ENCODE measurements around the gene MAT2A. TPM values are rescaled to one million over a fixed set of nuclear protein-coding genes. Genes with fewer than 3 reads are reported as not detected.

Gene MAT2A
- total RNA-seq, 1 donor from 2014 or later, result 147 TPM

DNA sequence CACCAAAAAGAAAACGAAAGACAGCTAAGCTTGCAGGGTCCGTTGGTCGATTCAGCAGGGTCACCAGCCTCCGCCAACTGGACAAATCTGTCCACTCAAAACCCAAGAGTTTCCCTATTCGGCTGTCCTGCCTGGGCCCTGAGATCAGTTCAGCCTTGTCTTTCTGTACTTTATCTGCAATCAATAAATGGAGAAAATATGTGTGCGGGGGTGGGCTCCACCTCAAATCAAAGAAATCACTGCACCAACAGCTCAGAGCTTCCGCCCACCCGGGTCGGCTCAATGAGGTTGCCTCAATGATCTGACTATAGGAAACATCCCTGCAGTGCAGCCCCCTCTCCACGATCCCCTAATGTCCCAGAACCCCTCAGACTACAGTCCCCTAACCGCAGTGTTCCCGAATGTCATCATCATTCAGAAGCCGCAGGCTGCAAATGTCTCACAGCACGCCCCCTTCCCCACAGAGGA is 21.9 kb downstream of the MAT2A start:
- H3K36me3 ChIP-seq (ENCODE audit: control insufficient read depth, insufficient read depth, low read length), result no peaks in the 10 kb centered on the region
- TF ChIP-seq, protein P1, sequence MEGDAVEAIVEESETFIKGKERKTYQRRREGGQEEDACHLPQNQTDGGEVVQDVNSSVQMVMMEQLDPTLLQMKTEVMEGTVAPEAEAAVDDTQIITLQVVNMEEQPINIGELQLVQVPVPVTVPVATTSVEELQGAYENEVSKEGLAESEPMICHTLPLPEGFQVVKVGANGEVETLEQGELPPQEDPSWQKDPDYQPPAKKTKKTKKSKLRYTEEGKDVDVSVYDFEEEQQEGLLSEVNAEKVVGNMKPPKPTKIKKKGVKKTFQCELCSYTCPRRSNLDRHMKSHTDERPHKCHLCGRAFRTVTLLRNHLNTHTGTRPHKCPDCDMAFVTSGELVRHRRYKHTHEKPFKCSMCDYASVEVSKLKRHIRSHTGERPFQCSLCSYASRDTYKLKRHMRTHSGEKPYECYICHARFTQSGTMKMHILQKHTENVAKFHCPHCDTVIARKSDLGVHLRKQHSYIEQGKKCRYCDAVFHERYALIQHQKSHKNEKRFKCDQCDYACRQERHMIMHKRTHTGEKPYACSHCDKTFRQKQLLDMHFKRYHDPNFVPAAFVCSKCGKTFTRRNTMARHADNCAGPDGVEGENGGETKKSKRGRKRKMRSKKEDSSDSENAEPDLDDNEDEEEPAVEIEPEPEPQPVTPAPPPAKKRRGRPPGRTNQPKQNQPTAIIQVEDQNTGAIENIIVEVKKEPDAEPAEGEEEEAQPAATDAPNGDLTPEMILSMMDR (IDR thresholded peaks at IDR 0.05; ENCODE audit: insufficient read depth, low read length, poor library complexity, severe bottlenecking), result no peak
- H3K27me3 ChIP-seq (ENCODE audit: control insufficient read depth, insufficient read depth, low read length), result no peaks in the 10 kb centered on the region
- no peak for DNase-seq (ENCODE audit: low read depth)
- H3K4me3 ChIP-seq (ENCODE audit: low read depth, low read length), result peak overlapping the region; percentile 71

DNA sequence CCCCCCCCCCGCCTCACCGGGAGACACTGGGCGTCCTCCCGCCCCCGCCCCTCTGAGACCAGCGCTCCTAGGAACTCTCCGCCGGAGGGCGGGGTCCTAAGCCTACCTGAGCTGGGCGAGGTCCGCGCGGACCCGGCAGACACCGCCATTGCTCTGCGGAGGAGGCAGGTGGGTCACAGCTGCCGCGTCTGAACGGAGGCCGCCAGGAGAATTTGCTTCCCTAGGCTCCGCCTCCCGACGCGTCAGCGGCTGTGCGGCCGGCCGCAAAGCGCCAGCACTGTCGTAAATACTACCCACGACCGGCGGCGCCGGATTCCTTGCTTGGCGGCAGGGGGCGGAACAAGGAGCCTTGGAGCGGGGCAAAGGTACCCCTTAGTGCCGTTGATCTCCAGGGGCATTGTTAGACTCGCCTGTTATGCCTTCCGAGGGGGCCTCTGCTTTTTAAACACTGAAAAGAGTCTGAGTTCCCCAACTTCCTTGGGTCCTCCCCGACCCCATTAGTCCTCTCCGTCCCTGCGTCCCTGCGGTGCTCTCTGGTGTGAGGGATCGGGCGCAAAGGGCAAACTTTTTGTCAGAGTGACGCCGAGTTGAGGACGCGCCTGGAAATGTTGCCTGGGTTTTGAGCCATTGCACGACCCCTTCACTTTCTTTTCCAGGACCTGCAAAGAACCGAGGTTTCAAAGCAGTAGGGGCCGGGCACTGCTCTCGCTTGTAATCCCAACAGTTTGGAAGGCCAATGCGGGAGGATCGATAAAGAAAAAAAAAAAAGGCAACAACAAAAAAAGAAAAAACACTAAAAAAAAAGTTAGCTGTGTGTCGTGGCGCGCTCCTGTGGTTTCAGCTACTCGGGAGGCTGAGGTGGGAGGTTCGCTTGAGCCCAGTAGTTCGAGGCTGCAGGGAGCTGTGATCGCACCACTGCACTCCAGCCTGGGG is 22.6 kb downstream of the MAT2A start, which contains the start of gene GGCX:
GGCX (minus strand) TSS at position 214 of the 933 bp plus-strand sequence; CDS start at position 149, 65 bp downstream.
- H3K36me3 ChIP-seq (ENCODE audit: control insufficient read depth, insufficient read depth, low read length), result no peaks in the 10 kb centered on the region
- no peaks in the 10 kb centered on the region for H3K27me3 ChIP-seq (ENCODE audit: control insufficient read depth, insufficient read depth, low read length)
- DNase-seq (ENCODE audit: low read depth), result peak; percentile 74

DNA sequence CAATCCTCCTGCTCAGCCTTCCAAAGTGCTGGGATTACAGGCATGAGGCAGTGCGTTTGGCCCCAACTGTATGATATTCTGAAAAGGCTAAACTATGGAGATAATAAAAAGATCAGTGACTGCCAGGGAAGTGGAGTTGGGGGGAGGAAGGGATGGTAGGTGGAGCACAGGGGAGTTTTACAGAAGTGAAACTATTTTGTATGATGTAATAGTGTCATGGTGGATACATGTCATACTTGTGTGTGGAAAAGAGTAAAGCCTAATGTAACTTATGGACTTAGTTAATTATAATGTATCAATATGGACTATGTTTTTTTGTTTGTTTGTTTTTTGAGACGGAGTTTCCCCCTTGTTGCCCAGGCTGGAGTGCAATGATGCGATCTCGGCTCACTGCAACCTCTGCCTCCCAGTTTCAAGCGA is 25.2 kb downstream of the MAT2A start:
- TF ChIP-seq, protein P1 (IDR thresholded peaks at IDR 0.05; ENCODE audit: insufficient read depth, low read length, poor library complexity, severe bottlenecking), result no peak
- H3K27me3 ChIP-seq (ENCODE audit: control insufficient read depth, insufficient read depth, low read length), result no peaks in the 10 kb centered on the region
- no peaks in the 10 kb centered on the region for H3K36me3 ChIP-seq (ENCODE audit: control insufficient read depth, insufficient read depth, low read length)
- DNase-seq (ENCODE audit: low read depth), result no peak
- no peak overlapping the region for H3K4me3 ChIP-seq (ENCODE audit: low read depth, low read length)

More for the DNA sequence above, 22.6 kb downstream of the MAT2A start, which contains the start of gene GGCX:
- peak within 1 kb of the TSS; percentile 71 for H3K4me3 ChIP-seq (ENCODE audit: low read depth, low read length)
- TF ChIP-seq, protein P1 (IDR thresholded peaks at IDR 0.05; ENCODE audit: insufficient read depth, low read length, poor library complexity, severe bottlenecking), result peak; percentile 14

GRCh38 chr2:85566265-85566664 is 27.3 kb downstream of the MAT2A start:
- Histone ChIP-seq H3K27me3 (ENCODE audit: control insufficient read depth, insufficient read depth, low read length) (no peaks in the 10 kb centered on the region), H3K4me3 (ENCODE audit: low read depth, low read length) (no peak overlapping the region), H3K36me3 (ENCODE audit: control insufficient read depth, insufficient read depth, low read length) (no peaks in the 10 kb centered on the region)
- TF ChIP-seq, protein P1 (IDR thresholded peaks at IDR 0.05; ENCODE audit: insufficient read depth, low read length, poor library complexity, severe bottlenecking), result no peak
- DNase-seq (ENCODE audit: low read depth), result no peak

- peaks cover 2% of the 10 kb centered on the region for H3K27me3 ChIP-seq (ENCODE audit: control insufficient read depth, insufficient read depth, low read length)
- no peak overlapping the region for H3K4me3 ChIP-seq (ENCODE audit: low read depth, low read length)
- TF ChIP-seq, protein P1 (IDR thresholded peaks at IDR 0.05; ENCODE audit: insufficient read depth, low read length, poor library complexity, severe bottlenecking), result no peak
- DNase-seq (ENCODE audit: low read depth), result no peak
- H3K36me3 ChIP-seq (ENCODE audit: control insufficient read depth, insufficient read depth, low read length), result no peaks in the 10 kb centered on the region
Observed at GRCh38 chr2:85575739-85576138, 36.8 kb downstream of the MAT2A start.

All from kidney epithelial cell (primary cell).